Dermis microvascular lymphatic vessel endothelial cell (primary cell): ENCODE data around the gene MAB21L3. TPM values are rescaled to one million over a fixed set of nuclear protein-coding genes. Genes with fewer than 3 reads are reported as not detected.

Experiments
- DNase-seq, 2 donors: peaks; one replicate each; pipeline versions ENCODE4 v3.0.0 to v3.0.0-alpha.2; 2010; ENCODE audit warnings: low read depth in 2 of 2
- total RNA-seq: library from RNA; depleted of rRNA; stranded (reverse); fragments of >200 nt; gene quantifications from 2 replicates; pipeline ENCODE4 v1.2.1, GENCODE V29; 2014

The MAB21L3 gene
- not detected in 2 replicates for total RNA-seq

GRCh38 chr1:116110567-116111523 lies at the start of gene MAB21L3:
MAB21L3 (plus strand) TSS chr1:116111399; CDS start chr1:116112616, 1,217 bp downstream.
- DNase-seq: no peak

- DNase-seq: no peak
Observed at GRCh38 chr1:116062201-116062600, 49.0 kb upstream of the MAB21L3 start.

GRCh38 chr1:116064616-116065015 lies 46.6 kb upstream of the MAB21L3 start:
- DNase-seq: no peak

GRCh38 chr1:116066868-116067565 lies 44.2 kb upstream of the MAB21L3 start:
- no peak for DNase-seq

GRCh38 chr1:116067566-116067890 lies 43.7 kb upstream of the MAB21L3 start:
- no peak for DNase-seq

- no peak for DNase-seq
Observed at GRCh38 chr1:116075575-116075974, 35.6 kb upstream of the MAB21L3 start.

GRCh38 chr1:116075990-116076389 lies 35.2 kb upstream of the MAB21L3 start:
- DNase-seq: no peak

- no peak for DNase-seq
Observed at GRCh38 chr1:116076831-116077230, 34.4 kb upstream of the MAB21L3 start.

- DNase-seq: no peak
Observed at GRCh38 chr1:116078699-116079223, 32.4 kb upstream of the MAB21L3 start.

- no peak for DNase-seq
Observed at GRCh38 chr1:116087628-116088027, 23.6 kb upstream of the MAB21L3 start.

GRCh38 chr1:116089870-116090269 lies 21.3 kb upstream of the MAB21L3 start:
- DNase-seq: no peak

- DNase-seq: no peak
Observed at GRCh38 chr1:116091083-116091482, 20.1 kb upstream of the MAB21L3 start.

GRCh38 chr1:116092752-116093489 lies 18.3 kb upstream of the MAB21L3 start:
- no peak for DNase-seq

GRCh38 chr1:116095027-116095426 lies 16.2 kb upstream of the MAB21L3 start:
- DNase-seq: no peak

GRCh38 chr1:116096013-116096618 lies 15.1 kb upstream of the MAB21L3 start:
- DNase-seq: no peak

GRCh38 chr1:116097626-116098025 lies 13.6 kb upstream of the MAB21L3 start:
- no peak for DNase-seq

GRCh38 chr1:116099379-116099778 lies 11.8 kb upstream of the MAB21L3 start:
- no peak for DNase-seq

- DNase-seq: no peak
Observed at GRCh38 chr1:116099919-116100318, 11.3 kb upstream of the MAB21L3 start.

- DNase-seq: no peak
Observed at GRCh38 chr1:116104667-116105066, 6.5 kb upstream of the MAB21L3 start.

- DNase-seq: no peak
Observed at GRCh38 chr1:116105996-116106395, 5.2 kb upstream of the MAB21L3 start.

- DNase-seq: no peak
Observed at GRCh38 chr1:116106646-116107045, 4.6 kb upstream of the MAB21L3 start.
